Ovary (tissue), 3 donors: Measurements from ENCODE around the gene CERT1.

Source experiments
- POLR2A ChIP-seq: fragments of 450-650 bp; IDR thresholded peaks from one replicate; pipeline ENCODE4 v1.6.1; 2017; ENCODE audit warnings: antibody characterized with exemption, mild to moderate bottlenecking, moderate library complexity
- TF ChIP-seq, protein P1 (sequence below), 3 donors: fragments of 450-650 bp in 2 of 3; fragments of 200-600 bp in 1 of 3; IDR thresholded peaks; one replicate each; pipeline versions ENCODE4 v1.5.1 to v1.8.0; 2016 to 2022; ENCODE audit warnings: antibody characterized with exemption in 3 of 3, mild to moderate bottlenecking in 1 of 3
- donor health status: DM: no; HTN: no; CAD: no.

DNA sequence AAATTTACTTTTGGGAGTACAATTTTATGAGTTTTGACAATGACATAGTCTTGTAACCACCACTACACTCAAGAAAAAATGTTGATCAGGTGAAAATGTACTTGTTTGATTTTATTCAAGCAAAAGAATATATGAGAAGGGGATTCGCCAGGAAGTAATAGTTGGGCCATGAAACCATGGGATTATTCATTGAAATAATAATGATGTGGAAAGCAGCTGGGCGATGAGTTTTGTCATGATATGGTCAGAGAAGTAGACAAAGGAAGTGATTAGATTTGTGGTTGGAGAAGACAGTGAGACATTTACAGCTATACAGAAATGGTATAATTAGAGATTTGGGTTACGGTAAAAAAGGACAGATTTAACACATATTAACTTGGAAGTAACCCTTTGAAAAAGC is 163.2 kb downstream of the CERT1 start:
- TF ChIP-seq, protein P1, sequence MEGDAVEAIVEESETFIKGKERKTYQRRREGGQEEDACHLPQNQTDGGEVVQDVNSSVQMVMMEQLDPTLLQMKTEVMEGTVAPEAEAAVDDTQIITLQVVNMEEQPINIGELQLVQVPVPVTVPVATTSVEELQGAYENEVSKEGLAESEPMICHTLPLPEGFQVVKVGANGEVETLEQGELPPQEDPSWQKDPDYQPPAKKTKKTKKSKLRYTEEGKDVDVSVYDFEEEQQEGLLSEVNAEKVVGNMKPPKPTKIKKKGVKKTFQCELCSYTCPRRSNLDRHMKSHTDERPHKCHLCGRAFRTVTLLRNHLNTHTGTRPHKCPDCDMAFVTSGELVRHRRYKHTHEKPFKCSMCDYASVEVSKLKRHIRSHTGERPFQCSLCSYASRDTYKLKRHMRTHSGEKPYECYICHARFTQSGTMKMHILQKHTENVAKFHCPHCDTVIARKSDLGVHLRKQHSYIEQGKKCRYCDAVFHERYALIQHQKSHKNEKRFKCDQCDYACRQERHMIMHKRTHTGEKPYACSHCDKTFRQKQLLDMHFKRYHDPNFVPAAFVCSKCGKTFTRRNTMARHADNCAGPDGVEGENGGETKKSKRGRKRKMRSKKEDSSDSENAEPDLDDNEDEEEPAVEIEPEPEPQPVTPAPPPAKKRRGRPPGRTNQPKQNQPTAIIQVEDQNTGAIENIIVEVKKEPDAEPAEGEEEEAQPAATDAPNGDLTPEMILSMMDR (IDR thresholded peaks at IDR 0.05), result no peak
- TF ChIP-seq POLR2A, result no peak
